Inflammatory macrophage treated with lipopolysaccharide for 1 hour (primary cell): ENCODE data around the gene PIGN.
A peak's percentile ranks its signal among the peaks of the same experiment; 100 is the strongest.

Experiments used
- DNase-seq, 2 donors: peaks; one replicate each; pipeline ENCODE4 v3.0.0-alpha.2; 2020 to 2022

Gene PIGN

GRCh38 chr18:62186774-62187542 is at the start of gene PIGN, which contains the start of gene RELCH:
Gene PIGN, minus strand, starts transcription at chr18:62187056. Its CDS starts 25,703 bp downstream, at chr18:62161353.
Gene RELCH, plus strand, starts transcription at chr18:62187255. Its CDS starts 251 bp downstream, at chr18:62187506.
- peak; percentile 99 for DNase-seq

DNA sequence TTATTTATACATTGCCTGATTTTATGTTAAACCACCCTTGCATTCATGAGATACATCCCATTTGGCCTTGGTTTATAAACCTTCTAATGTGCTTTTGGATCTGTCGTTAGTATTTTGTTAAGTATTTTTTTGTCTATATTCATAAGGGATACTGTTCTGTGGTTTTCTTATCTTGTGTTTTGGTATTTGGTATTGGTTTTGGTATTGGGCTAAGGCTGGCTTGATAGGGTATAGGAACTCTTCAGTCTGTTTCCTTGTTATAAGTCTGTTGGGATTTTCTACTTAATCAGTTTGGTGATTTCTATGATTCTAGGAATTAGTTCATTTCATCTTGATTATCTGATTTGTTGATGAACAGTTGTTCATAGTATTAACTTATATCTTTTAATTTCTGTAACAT is 49.4 kb upstream of the PIGN start:
- no peak for DNase-seq

- no peak for DNase-seq
Measured at GRCh38 chr18:62226047-62226446, 39.2 kb upstream of the PIGN start.

GRCh38 chr18:62224229-62224628 is 37.4 kb upstream of the PIGN start:
- no peak for DNase-seq

GRCh38 chr18:62214790-62215189 is 27.9 kb upstream of the PIGN start:
- no peak for DNase-seq

- DNase-seq = no peak
Measured at GRCh38 chr18:62211325-62211828, 24.5 kb upstream of the PIGN start.

DNA sequence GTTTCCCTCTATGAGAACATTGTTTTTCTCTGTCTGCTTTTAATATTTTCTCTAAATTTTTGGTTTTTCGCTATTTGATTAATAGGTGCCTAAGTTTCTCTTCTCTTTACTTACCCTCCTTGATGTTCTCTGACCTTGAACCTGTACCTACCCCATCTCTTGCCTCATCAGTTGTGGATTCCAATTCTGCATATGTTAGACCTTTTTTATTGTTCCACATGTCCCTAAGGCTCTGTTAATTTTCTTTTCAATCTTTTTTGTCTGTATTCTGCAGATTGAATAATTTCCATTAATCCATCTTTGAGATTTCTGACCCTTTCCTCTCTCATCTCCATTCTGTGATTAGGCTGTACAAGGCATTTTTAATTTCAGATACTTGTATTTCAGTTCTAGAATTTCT is 23.3 kb upstream of the PIGN start:
- DNase-seq = no peak

DNA sequence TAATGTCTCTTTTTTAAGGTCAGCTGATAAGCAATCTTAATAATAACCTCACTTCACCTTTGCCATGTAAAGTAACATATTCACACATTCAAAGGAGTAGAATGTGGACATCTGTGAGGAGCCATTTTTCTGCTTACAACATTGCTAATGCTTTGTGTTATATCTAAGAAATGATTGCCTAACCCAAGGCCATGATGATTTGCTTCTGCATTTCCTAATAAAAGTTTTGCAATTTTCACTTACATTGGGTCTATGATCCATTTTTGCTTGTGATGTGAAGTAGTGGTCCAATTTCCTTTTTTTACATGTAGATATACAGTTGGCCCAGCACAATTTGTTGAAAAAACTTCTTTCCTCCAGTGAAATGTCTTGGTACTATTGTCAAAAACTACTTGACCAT is 22.2 kb upstream of the PIGN start:
- peak; percentile 79 to 94 for DNase-seq

DNA sequence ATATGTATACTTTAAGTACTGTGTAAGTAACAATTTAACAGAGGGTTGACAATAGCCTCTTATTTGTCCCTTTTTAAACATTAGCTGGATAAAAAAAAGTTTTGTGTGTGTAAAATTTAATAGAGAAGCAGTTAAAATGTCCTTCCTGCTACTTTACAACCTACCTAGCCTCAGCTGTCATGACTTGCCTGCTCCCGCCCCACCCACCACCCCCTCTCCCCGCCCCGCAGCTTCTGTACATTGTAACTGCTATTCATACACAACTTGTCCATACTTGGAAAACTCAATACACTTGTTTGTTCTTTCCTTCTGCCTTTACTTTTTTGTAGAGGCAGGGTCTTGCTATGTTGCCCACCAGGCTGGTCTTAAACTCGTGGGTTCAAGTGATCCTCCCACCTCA is 19.7 kb upstream of the PIGN start:
- DNase-seq = no peak

- DNase-seq = no peak
Measured at GRCh38 chr18:62205824-62206223, 19.0 kb upstream of the PIGN start.

DNA sequence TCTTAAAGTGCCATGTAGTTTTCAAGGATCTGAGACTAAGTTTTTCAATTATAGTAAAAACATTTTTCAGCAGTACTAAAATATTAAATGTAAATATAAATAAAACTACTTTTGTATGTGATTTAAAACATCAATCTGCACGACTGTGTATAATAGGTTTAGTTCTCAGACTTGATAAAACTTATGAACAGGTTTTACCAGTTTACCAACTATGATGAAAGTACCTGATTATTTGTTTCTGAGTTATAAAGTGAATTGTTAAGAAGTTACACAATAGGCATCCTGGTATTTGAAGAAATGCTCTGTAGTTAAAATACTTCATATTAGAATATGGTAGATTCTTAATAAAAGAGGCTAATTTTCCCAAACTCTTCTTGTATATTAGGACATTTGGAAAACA is 15.0 kb upstream of the PIGN start:
- DNase-seq = no peak

DNA sequence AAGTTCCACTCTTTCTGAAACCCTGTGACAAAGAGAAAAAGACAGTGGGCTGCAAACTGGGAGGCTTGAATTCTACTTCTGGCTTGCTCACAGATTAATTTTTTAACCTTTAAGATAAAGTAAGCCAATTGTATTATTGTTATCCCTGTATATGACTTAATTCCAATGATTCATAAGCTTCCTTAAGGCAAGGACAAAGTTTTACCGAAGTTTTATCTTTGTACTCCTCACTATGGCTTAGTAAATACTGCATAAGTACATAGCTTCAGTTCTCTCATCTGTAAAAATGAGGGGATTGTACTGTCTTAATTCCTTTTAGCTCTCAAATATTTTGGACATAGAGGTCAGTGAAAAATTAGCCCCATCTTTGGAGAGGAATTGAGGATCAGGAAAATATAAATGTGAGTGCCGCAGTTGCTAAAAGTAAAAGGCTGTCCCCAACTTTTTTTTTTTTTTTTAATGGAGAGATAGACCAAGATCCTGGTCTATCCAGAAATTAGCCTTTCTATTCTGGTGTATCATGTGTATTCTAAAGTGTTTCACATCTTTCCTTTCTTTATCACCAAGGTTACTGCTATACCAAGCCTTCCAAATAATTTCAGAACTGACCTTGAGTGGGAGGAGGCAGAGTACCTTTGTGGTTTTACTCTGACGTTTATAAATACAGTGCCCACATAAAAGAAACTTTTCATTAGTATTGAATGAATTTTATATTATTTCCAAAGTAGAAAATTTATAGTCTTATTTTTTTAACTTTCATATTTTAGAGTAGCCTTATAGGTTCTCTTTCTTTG is 13.5 kb upstream of the PIGN start:
- DNase-seq = no peak

DNA sequence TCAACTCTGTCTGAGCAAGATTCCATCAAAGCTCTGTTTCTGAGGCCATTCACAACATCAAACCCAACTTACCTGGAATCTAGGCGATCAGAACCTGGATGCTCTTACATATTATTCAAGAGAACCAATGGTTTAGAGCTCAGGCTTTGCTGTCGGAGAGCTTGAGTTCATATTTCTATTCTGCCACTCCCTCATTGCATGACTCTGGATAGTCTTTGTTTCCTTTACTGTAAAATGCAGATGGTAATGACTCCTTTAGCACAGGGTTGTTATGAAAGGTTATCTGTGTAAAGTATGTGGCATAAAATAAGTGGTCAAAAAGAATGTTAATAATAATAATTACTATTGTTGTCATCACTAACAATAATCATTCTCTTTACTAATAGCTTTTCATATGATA is 12.8 kb upstream of the PIGN start:
- DNase-seq = no peak

DNA sequence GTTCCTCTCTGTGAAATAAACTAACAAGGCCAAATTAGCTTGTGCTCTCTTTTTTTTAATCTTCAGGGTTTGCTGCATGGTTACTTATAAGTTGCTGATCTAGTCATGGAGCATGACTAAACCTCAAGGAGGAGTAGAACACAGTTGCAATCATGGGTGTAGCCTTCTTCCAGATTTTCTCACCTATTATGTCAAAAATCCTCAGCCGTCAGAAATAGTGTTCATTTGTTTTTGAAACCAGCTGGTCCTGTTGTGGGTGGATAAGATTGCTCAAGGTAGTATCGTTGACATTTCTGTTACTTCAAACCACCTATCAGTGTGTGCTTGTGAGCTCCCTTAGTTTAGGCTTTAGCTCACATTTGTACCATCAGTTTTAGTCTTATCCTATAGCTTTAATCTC is 11.4 kb upstream of the PIGN start:
- peak in 1 of 2 donors; percentile 27 for DNase-seq

GRCh38 chr18:62196980-62197379 is 10.1 kb upstream of the PIGN start:
- no peak for DNase-seq

GRCh38 chr18:62196079-62196478 is 9.2 kb upstream of the PIGN start:
- DNase-seq = no peak

GRCh38 chr18:62189208-62189607 is 2.4 kb upstream of the PIGN start:
- no peak for DNase-seq

DNA sequence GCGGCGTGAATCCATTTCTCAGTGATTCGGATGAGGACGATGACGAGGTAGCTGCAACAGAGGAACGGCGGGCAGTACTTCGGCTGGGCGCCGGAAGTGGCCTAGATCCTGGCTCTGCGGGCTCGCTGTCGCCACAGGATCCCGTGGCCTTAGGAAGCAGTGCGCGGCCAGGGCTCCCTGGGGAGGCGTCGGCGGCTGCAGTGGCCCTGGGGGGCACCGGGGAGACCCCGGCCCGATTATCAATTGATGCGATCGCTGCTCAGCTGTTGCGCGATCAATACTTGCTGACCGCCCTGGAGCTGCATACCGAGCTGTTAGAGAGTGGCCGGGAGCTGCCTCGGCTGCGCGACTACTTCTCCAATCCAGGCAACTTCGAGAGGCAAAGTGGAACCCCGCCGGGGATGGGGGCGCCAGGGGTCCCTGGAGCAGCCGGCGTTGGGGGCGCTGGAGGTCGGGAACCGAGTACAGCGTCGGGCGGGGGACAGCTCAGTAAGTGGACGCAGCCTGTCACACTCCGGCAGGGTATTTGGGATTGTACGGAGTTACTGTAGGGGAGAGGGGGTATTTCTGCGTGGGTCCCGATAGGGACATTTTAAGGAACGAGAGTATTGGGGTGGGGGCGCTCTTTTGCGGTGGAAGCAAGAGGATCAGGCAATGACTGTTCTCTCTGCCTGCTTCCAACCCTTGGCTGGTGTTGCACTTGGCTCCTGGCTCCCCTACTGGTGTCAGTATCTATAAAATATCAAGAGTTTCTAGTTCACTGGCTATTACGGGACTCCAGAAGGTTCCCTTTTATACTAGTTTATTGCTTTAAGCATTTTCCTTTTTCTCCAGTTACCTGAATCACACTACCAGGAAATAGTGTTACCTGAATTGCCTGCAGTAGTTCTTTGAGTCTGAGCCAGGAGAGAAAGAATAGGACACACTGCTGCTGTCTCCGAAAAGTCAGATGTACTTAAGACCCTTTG is 971 bp upstream of the PIGN start:
- peak in 1 of 2 donors; percentile 23 for DNase-seq

DNA sequence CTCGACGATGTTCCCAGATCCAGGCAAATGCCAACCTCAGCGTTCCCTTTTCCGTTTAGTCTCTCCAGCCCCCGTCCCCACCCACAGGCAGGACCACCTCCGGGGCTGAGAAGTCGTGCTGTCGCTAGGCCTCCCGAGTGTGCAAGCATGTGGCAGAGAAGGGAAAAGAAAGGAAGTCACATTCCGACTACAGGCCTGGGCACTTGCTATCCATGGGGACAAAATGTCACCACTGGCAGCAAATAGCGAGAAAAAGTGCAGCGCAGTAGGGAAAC is 420 bp downstream of the PIGN start:
- no peak for DNase-seq

DNA sequence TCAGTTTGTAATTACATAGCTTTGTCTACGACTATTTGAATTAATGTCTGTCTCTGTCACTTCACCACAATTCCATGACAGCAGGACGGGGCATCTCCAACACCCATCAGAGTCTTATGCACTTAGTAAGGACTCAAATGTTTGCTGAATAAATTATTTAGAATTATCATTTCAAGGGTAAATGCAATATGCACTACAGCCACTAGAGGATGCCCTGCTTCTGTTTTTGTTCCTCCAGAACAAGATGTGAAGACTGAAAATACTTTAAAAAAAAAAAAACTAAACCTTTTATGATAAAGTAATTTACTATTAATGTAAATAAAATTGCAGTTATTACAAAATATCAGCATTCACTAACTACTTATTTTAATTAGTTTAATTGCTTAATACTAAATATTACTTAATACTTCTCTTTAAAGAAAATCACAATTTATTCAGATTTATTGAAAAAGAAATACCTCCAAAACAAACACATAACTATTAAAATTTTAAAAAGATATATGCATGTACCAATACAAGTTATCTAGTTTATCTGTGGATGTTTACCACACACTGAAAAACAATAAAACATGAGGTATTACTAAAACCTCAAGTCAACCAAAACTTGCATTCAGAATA is 3.2 kb downstream of the PIGN start:
- peak; percentile 40 to 88 for DNase-seq

- DNase-seq = no peak
Measured at GRCh38 chr18:62182220-62182619, 4.6 kb downstream of the PIGN start.

DNA sequence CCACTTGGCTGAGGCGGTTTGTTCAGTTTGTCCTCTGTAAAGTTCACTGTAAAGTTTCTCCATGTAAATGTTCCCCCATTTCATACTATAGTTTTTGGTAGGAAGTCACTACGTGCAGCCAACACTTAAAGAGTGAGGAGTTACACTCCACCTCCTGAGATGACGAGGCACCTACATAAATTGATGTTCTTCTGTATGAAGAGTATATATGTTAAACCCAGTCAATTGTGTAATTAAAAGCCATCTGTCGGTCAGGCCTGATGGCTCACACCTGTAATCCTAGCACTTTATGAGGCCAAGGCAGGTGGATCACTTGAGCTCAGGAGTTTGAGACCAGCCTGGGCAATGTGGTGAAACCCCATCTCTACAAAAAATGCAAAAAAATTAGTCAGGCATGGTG is 7.6 kb downstream of the PIGN start:
- no peak for DNase-seq

DNA sequence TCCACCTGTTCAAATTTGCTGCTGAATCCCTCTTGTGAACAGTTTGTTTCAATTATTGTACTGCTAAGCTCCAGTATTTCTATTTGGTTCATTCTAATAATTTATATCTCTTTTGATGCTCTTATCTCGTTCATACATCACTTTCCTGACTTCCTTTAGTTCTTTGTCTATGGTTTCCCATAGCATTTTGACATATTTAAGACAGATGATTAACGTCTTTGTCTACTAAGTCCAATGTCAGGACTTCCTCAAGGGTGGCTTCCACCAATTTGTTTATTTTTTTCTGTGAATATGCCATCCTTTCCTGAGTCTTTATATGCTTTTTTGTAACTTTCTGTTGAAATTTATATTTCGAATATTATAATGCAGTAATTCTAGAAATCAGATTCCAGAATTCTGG is 9.6 kb downstream of the PIGN start:
- DNase-seq = no peak
